Measurements from ENCODE around the gene COL20A1.

COL20A1 gene

DNA sequence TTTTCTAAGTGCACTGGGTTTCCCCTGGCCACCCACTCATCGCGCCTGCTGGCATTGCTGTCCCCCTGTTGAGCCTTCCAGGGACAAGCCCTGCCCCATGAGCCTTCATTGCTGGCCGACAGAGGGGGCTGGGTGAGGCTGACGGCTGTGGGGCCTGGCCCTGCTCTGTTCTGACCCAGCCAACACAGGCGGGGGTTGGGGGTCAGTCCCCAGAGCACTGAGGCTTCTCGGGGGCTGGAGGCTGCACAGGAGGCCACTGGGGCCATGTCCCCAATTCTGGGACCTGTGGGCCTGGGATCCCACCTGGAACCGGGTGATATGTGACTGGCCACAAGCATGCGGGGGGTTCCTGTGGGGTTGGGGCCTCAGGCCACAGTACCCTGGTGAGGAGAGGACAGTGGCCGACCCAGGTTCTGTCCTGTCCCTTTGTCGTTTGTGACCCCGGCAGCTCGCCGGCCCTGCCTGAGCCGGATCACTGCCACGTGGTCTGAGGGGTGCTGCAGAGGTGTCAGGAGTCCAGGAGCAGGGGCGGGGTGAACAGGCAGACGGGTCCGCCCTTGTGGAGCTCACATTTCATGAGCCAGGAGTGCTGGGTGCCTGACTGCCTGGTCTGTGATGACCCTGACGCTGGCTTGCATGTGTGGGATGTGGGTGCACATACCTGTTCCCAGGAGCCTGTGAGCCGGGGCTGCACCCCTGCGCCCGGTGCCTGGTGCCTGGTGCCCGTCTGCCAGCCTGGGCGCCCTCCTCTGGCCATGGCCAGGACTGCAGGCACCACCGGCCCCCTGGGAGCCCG lies 2.1 kb upstream of the COL20A1 start (continued):
- TF ChIP-seq, protein P1, sequence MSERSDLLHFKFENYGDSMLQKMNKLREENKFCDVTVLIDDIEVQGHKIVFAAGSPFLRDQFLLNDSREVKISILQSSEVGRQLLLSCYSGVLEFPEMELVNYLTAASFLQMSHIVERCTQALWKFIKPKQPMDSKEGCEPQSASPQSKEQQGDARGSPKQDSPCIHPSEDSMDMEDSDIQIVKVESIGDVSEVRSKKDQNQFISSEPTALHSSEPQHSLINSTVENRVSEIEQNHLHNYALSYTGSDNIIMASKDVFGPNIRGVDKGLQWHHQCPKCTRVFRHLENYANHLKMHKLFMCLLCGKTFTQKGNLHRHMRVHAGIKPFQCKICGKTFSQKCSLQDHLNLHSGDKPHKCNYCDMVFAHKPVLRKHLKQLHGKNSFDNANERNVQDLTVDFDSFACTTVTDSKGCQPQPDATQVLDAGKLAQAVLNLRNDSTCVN (tag by site-specific recombination; optimal IDR thresholded peaks at IDR 0.05) = peak; percentile 23
- no peak for TF ChIP-seq ZNF610 (tag by site-specific recombination; IDR thresholded peaks at IDR 0.05; ENCODE audit: borderline replicate concordance)

DNA sequence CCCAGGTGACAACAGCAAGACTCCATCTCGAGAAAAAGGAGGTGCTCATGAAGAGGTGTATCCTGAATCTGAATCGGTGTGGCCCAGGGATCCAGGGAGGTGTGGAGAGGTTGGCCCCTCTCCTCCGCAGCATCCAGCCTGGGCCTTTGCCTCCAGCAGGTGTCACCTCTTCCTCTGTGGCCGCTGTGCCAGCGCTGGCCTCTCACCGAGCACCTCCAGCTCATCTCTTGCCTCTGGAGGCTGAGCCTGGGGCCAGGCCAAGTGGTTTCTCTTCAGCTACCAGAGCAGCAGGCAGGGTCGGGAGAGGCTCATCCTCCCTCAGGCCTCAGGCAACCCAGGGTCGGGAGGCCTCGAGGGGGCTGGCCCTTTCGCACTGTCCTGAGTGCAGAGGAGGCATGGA lies 1.2 kb upstream of the COL20A1 start:
- no peak overlapping the region for H3K27ac ChIP-seq (ENCODE audit: extremely low read depth, low read depth, low read length)
- TF ChIP-seq ZNF654 (tag by site-specific recombination; IDR thresholded peaks at IDR 0.05; ENCODE audit: low read depth) (no peak), ZNF585B (tag by site-specific recombination; IDR thresholded peaks at IDR 0.05) (no peak), ZNF324 (tag by site-specific recombination; IDR thresholded peaks at IDR 0.05) (no peak), ZEB2 (tag by site-specific recombination; IDR thresholded peaks at IDR 0.05) (no peak), ZNF530 (tag by site-specific recombination; IDR thresholded peaks at IDR 0.05; ENCODE audit: low read depth) (no peak)
- CTCF ChIA-PET = interaction anchor here (0.6 to 7.4 kb wide), 8 partner anchors 11 to 111 kb away, joined by 3 to 85 read pairs (median 3); no protein-coding TSS in a partner anchor
- H3K9me3 ChIP-seq (ENCODE audit: control insufficient read depth, insufficient read depth, low read depth, low read length) = no peaks in the 10 kb centered on the region
- POLR2A ChIA-PET = interaction anchor here (2.4 kb wide), 1 partner anchor 68 kb away, joined by 6 read pairs; no protein-coding TSS in a partner anchor
- peaks cover 0 to 28% of the 10 kb centered on the region in 2 experiments; a peak in 1 of 3 replicates for H3K36me3 ChIP-seq (ENCODE audit: control insufficient read depth in 2 of 2, insufficient read depth in 1 of 2, low read length in 2 of 2)
- no peak overlapping the region for H3K4me3 ChIP-seq (ENCODE audit: low read depth, low read length)
- no peaks in the 10 kb centered on the region for H3K4me1 ChIP-seq (ENCODE audit: control insufficient read depth, insufficient read depth, low read length)

DNA sequence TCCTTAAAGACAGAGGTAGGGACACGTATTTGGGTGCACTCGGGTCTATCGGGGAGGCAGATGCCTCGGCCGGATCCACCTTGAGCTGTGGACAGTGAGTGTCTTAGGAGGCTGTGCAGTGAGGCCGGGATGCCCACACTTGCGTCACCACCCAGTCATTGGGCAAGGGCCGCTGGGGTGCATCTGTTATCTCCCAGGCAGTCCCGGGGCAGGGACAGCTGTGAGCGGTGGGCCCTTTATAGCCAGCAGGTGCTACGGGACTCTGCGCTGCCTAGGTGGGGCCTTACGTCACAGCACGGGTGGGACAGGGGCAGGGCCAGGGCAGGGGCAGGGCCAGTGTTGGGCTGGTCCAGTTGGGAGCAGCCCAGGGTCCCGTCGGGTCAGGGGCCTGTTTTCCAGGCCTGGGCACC lies 689 bp upstream of the COL20A1 start:
- Histone ChIP-seq H3K4me3 (ENCODE audit: low read depth, low read length) (no peak overlapping the region), H3K4me1 (ENCODE audit: control insufficient read depth, insufficient read depth, low read length) (no peaks in the 10 kb centered on the region), H3K36me3 (ENCODE audit: control insufficient read depth in 2 of 2, insufficient read depth in 1 of 2, low read length in 2 of 2) (peaks cover 0 to 23% of the 10 kb centered on the region in 2 experiments; a peak in 1 of 3 replicates), H3K27ac (ENCODE audit: extremely low read depth, low read depth, low read length) (no peak overlapping the region), H3K9me3 (ENCODE audit: control insufficient read depth, insufficient read depth, low read depth, low read length) (no peaks in the 10 kb centered on the region)
- TF ChIP-seq KLF1 (tag by site-specific recombination; IDR thresholded peaks at IDR 0.05) = peak; percentile 50
- TF ChIP-seq, protein P2, sequence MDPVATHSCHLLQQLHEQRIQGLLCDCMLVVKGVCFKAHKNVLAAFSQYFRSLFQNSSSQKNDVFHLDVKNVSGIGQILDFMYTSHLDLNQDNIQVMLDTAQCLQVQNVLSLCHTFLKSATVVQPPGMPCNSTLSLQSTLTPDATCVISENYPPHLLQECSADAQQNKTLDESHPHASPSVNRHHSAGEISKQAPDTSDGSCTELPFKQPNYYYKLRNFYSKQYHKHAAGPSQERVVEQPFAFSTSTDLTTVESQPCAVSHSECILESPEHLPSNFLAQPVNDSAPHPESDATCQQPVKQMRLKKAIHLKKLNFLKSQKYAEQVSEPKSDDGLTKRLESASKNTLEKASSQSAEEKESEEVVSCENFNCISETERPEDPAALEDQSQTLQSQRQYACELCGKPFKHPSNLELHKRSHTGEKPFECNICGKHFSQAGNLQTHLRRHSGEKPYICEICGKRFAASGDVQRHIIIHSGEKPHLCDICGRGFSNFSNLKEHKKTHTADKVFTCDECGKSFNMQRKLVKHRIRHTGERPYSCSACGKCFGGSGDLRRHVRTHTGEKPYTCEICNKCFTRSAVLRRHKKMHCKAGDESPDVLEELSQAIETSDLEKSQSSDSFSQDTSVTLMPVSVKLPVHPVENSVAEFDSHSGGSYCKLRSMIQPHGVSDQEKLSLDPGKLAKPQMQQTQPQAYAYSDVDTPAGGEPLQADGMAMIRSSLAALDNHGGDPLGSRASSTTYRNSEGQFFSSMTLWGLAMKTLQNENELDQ (tag by site-specific recombination; IDR thresholded peaks at IDR 0.05; ENCODE audit: low read depth) = no peak
- CTCF ChIA-PET = interaction anchor here (2.1 to 7.4 kb wide), 3 partner anchors 12 to 68 kb away, joined by 8 to 85 read pairs (median 13); no protein-coding TSS in a partner anchor
- POLR2A ChIA-PET = interaction anchor here (0.6 kb wide), 1 partner anchor 20 kb away, joined by 3 read pairs; the partner anchor contains the start of gene ARFGAP1

DNA sequence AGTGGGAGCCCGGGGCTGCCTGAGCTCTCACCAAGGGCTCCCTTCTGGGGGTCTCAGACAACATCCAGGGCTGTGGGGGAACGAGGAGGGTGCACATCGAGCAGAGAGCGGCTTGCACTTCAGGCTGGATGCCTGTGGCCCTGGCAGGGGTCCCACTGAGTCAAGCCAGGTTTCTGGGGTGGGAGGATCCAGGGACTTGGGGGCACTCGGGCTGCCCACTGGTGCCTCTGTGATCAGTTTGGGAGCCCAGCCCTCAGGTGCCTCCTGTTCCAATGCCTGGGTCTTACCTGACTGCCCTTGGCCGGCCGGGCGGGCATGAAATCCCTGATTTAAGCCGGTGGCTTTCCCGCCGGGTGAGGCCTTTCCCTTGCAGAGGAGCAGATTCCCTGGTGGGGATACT lies 470 bp downstream of the COL20A1 start:
- POLR2A ChIA-PET = interaction anchor here (0.6 kb wide), 1 partner anchor 232 kb away, joined by 4 read pairs; no protein-coding TSS in a partner anchor
- Histone ChIP-seq H3K9me3 (ENCODE audit: control insufficient read depth, insufficient read depth, low read depth, low read length) (no peaks in the 10 kb centered on the region), H3K4me3 (ENCODE audit: low read depth, low read length) (no peak overlapping the region), H3K27ac (ENCODE audit: extremely low read depth, low read depth, low read length) (no peak overlapping the region), H3K4me1 (ENCODE audit: control insufficient read depth, insufficient read depth, low read length) (no peaks in the 10 kb centered on the region), H3K36me3 (ENCODE audit: control insufficient read depth in 2 of 2, insufficient read depth in 1 of 2, low read length in 2 of 2) (peaks cover 0 to 12% of the 10 kb centered on the region in 2 experiments; a peak in 1 of 3 replicates)
- CTCF ChIA-PET = interaction anchor here (2.1 to 7.4 kb wide), 2 partner anchors 17 to 69 kb away, joined by 8 to 85 read pairs; no protein-coding TSS in a partner anchor
- TF ChIP-seq, protein P3, sequence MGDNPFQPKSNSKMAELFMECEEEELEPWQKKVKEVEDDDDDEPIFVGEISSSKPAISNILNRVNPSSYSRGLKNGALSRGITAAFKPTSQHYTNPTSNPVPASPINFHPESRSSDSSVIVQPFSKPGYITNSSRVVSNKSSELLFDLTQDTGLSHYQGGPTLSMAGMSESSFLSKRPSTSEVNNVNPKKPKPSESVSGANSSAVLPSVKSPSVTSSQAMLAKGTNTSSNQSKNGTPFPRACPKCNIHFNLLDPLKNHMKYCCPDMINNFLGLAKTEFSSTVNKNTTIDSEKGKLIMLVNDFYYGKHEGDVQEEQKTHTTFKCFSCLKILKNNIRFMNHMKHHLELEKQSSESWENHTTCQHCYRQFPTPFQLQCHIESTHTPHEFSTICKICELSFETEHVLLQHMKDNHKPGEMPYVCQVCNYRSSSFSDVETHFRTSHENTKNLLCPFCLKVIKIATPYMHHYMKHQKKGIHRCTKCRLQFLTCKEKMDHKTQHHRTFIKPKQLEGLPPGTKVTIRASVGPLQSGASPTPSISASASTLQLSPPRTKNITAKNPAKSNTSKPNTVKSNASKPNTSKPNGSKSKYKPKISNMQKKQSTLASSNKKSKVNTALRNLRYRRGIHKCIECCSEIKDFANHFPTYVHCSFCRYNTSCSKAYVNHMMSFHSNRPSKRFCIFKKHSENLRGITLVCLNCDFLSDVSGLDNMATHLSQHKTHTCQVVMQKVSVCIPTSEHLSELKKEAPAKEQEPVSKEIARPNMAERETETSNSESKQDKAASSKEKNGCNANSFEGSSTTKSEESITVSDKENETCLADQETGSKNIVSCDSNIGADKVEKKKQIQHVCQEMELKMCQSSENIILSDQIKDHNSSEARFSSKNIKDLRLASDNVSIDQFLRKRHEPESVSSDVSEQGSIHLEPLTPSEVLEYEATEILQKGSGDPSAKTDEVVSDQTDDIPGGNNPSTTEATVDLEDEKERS (tag by site-specific recombination; IDR thresholded peaks at IDR 0.05) = no peak
- TF ChIP-seq ZBTB8A (tag by site-specific recombination; IDR thresholded peaks at IDR 0.05) (no peak), ZNF157 (tag by site-specific recombination; IDR thresholded peaks at IDR 0.05) (no peak), ZNF394 (tag by site-specific recombination; IDR thresholded peaks at IDR 0.05; ENCODE audit: borderline replicate concordance) (no peak)

Measured in HEK293 (cell line).